Measurements from ENCODE around the gene YBX3.

- TF ChIP-seq CTCF (IDR thresholded peaks at IDR 0.05) (peak; percentile 32 to 66 (median 48)), POLR2A (IDR thresholded peaks at IDR 0.05) (no peak)
These were observed 49.3 kb downstream of the YBX3 start, which contains the start of gene STYK1 for GRCh38 chr12:10673659-10674384.
